Hepatocyte (in vitro differentiated cells): Measurements from ENCODE around the gene DCC. TPM values are rescaled to one million over a fixed set of nuclear protein-coding genes. Genes with fewer than 3 reads are reported as not detected.

Experiments used
- DNase-seq: peaks from one replicate; pipeline ENCODE4 v3.0.0-alpha.2; 2016; ENCODE audit warnings: low spot score
- H2AFZ ChIP-seq: fragments of 200-600 bp; sonication (generic); 2 replicates; pipeline ENCODE4 v1.6.0; 2016; ENCODE audit warnings: antibody characterized with exemption, mild to moderate bottlenecking
- H3K27ac ChIP-seq: fragments of 200-600 bp; sonication (generic); 2 replicates; pipeline ENCODE4 v1.5.1; 2016; ENCODE audit warnings: mild to moderate bottlenecking
- H3K27me3 ChIP-seq: fragments of 200-600 bp; sonication (generic); 2 replicates; pipeline ENCODE4 v1.6.1; 2016
- H3K36me3 ChIP-seq: fragments of 200-600 bp; sonication (generic); replicated peaks from 2 replicates; pipeline ENCODE4 v1.5.1; 2016; ENCODE audit warnings: low read depth; ENCODE audit not compliant: insufficient read depth
- H3K4me1 ChIP-seq: fragments of 200-600 bp; sonication (generic); 2 replicates; pipeline ENCODE4 v1.5.1; 2016; ENCODE audit warnings: mild to moderate bottlenecking, moderate library complexity; ENCODE audit not compliant: insufficient read depth
- H3K4me2 ChIP-seq: fragments of 200-600 bp; sonication (generic); 2 replicates; pipeline ENCODE4 v1.6.0; 2016
- H3K4me3 ChIP-seq: fragments of 200-600 bp; sonication (generic); 2 replicates; pipeline ENCODE4 v1.5.1; 2016; ENCODE audit warnings: mild to moderate bottlenecking
- H3K79me2 ChIP-seq: fragments of 200-600 bp; sonication (generic); 2 replicates; pipeline ENCODE4 v1.6.0; 2017; ENCODE audit warnings: mild to moderate bottlenecking
- H3K9me2 ChIP-seq: fragments of 200-600 bp; sonication (generic); replicated peaks from 2 replicates; pipeline ENCODE4 v1.6.0; 2017; ENCODE audit warnings: mild to moderate bottlenecking; ENCODE audit not compliant: insufficient read depth
- H3K9me3 ChIP-seq: fragments of 200-600 bp; sonication (generic); 2 replicates; pipeline ENCODE4 v1.5.1; 2016; ENCODE audit warnings: low read depth, mild to moderate bottlenecking
- H4K20me1 ChIP-seq: fragments of 200-600 bp; sonication (generic); 2 replicates; pipeline ENCODE4 v1.6.0; 2016; ENCODE audit warnings: mild to moderate bottlenecking; ENCODE audit not compliant: insufficient read depth, poor library complexity, severe bottlenecking
- CTCF ChIP-seq: fragments of 200-600 bp; sonication (generic); IDR thresholded peaks from 2 replicates; pipeline ENCODE4 v1.5.1; 2016; ENCODE audit warnings: antibody characterized with exemption, mild to moderate bottlenecking; ENCODE audit not compliant: poor library complexity
- EZH2 ChIP-seq: fragments of 200-600 bp; sonication (generic); IDR thresholded peaks from 2 replicates; pipeline ENCODE4 v1.6.1; 2016; ENCODE audit warnings: antibody characterized with exemption, mild to moderate bottlenecking, borderline replicate concordance
- EZH2phosphoT487 ChIP-seq: fragments of 200-600 bp; sonication (generic); IDR thresholded peaks from one replicate; pipeline ENCODE4 v1.6.1; 2018; ENCODE audit warnings: antibody characterized with exemption, mild to moderate bottlenecking, low read depth, moderate library complexity; ENCODE audit not compliant: unreplicated experiment, severe bottlenecking
- WGBS: methylation state at CpG from one replicate; pipeline ENCODE4 v1.1.6; 2016; ENCODE audit warnings: low lambda C conversion rate; ENCODE audit errors: missing lambda C conversion rate; 5-methylcytosine and 5-hydroxymethylcytosine counted together
- polyA plus RNA-seq: library from polyadenylated mRNA; unstranded; fragments of >200 nt; fragmentation: Nextera tagmentation; extraction: Ambion mirVana; gene quantifications from 2 replicates; pipeline ENCODE4 v1.2.1, GENCODE V29; 2016
- total RNA-seq: library from RNA; depleted of rRNA; stranded (reverse); fragments of >200 nt; gene quantifications from 2 replicates; pipeline ENCODE4 v1.2.3, GENCODE V29; 2014

The DCC gene
- total and polyA plus RNA-seq, 2 experiments from 2014 or later: 1.0 to 3.5 TPM

GRCh38 chr18:53266850-53267249, 926.9 kb downstream of the DCC start:
- no peaks in the 10 kb centered on the region for H3K27me3 ChIP-seq
- no peak overlapping the region for H3K27ac ChIP-seq
- no peaks in the 10 kb centered on the region for H3K36me3 ChIP-seq
- no peaks in the 10 kb centered on the region for H3K9me2 ChIP-seq
- H2AFZ ChIP-seq: no peak overlapping the region
- no peaks in the 10 kb centered on the region for H3K79me2 ChIP-seq
- TF ChIP-seq CTCF: no peak
- no peaks in the 10 kb centered on the region for H3K9me3 ChIP-seq
- 97% methylated on average over 1 of the region's 1 CpG for WGBS
- H3K4me2 ChIP-seq: no peak overlapping the region
- no peaks in the 10 kb centered on the region for H3K4me1 ChIP-seq
- no peak overlapping the region for H3K4me3 ChIP-seq
- no peak for DNase-seq
- H4K20me1 ChIP-seq: no peaks in the 10 kb centered on the region

GRCh38 chr18:53268455-53268854, 928.5 kb downstream of the DCC start:
- no peaks in the 10 kb centered on the region for H3K27me3 ChIP-seq
- no peak overlapping the region for H2AFZ ChIP-seq
- no peak overlapping the region for H3K4me2 ChIP-seq
- no peaks in the 10 kb centered on the region for H3K4me1 ChIP-seq
- no peak overlapping the region for H3K4me3 ChIP-seq
- H3K79me2 ChIP-seq: no peaks in the 10 kb centered on the region
- no peaks in the 10 kb centered on the region for H4K20me1 ChIP-seq
- no peak overlapping the region for H3K27ac ChIP-seq
- no peak for DNase-seq
- TF ChIP-seq EZH2 (no peak), EZH2phosphoT487 (no peak), CTCF (no peak)
- 74% methylated on average over 3 of the region's 3 CpGs for WGBS
- H3K9me2 ChIP-seq: no peaks in the 10 kb centered on the region
- H3K36me3 ChIP-seq: no peaks in the 10 kb centered on the region
- no peaks in the 10 kb centered on the region for H3K9me3 ChIP-seq

- Histone ChIP-seq H3K9me2 (no peaks in the 10 kb centered on the region), H3K79me2 (no peaks in the 10 kb centered on the region), H3K27ac (no peak overlapping the region), H3K4me3 (no peak overlapping the region), H3K9me3 (no peaks in the 10 kb centered on the region), H2AFZ (no peak overlapping the region), H3K36me3 (no peaks in the 10 kb centered on the region), H3K27me3 (no peaks in the 10 kb centered on the region), H3K4me2 (no peak overlapping the region), H3K4me1 (no peaks in the 10 kb centered on the region), H4K20me1 (no peaks in the 10 kb centered on the region)
- no peak for DNase-seq
- WGBS: 75% methylated on average over 2 of the region's 2 CpGs
- TF ChIP-seq EZH2: no peak
- TF ChIP-seq EZH2phosphoT487: no peak
- no peak for TF ChIP-seq CTCF
These were observed 941.4 kb downstream of the DCC start for GRCh38 chr18:53281406-53281805.

GRCh38 chr18:53283708-53284107, 943.7 kb downstream of the DCC start:
- H2AFZ ChIP-seq: no peak overlapping the region
- H4K20me1 ChIP-seq: no peaks in the 10 kb centered on the region
- H3K4me3 ChIP-seq: no peak overlapping the region
- no peaks in the 10 kb centered on the region for H3K79me2 ChIP-seq
- TF ChIP-seq EZH2phosphoT487: no peak
- no peak for TF ChIP-seq EZH2
- no peak for TF ChIP-seq CTCF
- 72% methylated on average over 2 of the region's 2 CpGs for WGBS
- no peaks in the 10 kb centered on the region for H3K27me3 ChIP-seq
- H3K9me2 ChIP-seq: no peaks in the 10 kb centered on the region
- H3K27ac ChIP-seq: no peak overlapping the region
- no peak overlapping the region for H3K4me2 ChIP-seq
- H3K36me3 ChIP-seq: no peaks in the 10 kb centered on the region
- DNase-seq: no peak
- H3K9me3 ChIP-seq: no peaks in the 10 kb centered on the region
- H3K4me1 ChIP-seq: no peaks in the 10 kb centered on the region
